Fibroblast of lung (primary cell): Measurements from ENCODE around the gene SDK1. TPM values are rescaled to one million over a fixed set of nuclear protein-coding genes. Genes with fewer than 3 reads are reported as not detected.

Experiments used
- DNase-seq, 2 donors: peaks; one replicate each; pipeline versions ENCODE4 v3.0.0 to v3.0.0-alpha.2; 2010; ENCODE audit warnings: low read depth in 2 of 2
- H2AFZ ChIP-seq: 2 replicates; pipeline ENCODE4 v1.5.1; 2012; ENCODE audit warnings: low read length, control low read depth, inconsistent platforms
- H3K27ac ChIP-seq: 2 replicates; pipeline ENCODE4 v1.5.1; 2011; ENCODE audit warnings: low read length, control low read depth; ENCODE audit not compliant: insufficient read depth
- H3K27me3 ChIP-seq: 2 replicates; pipeline ENCODE4 v1.5.1; 2011; ENCODE audit warnings: mild to moderate bottlenecking, low read length; ENCODE audit not compliant: control insufficient read depth, insufficient read depth
- H3K36me3 ChIP-seq: 2 replicates; pipeline ENCODE4 v1.5.1; 2011; ENCODE audit warnings: low read length; ENCODE audit not compliant: control insufficient read depth, insufficient read depth
- H3K4me1 ChIP-seq: 2 replicates; pipeline ENCODE4 v1.5.1; 2011; ENCODE audit warnings: low read length; ENCODE audit not compliant: control insufficient read depth, insufficient read depth; ENCODE audit errors: extremely low read depth
- H3K4me2 ChIP-seq: 2 replicates; pipeline ENCODE4 v1.5.1; 2011; ENCODE audit warnings: low read length, control low read depth; ENCODE audit not compliant: insufficient read depth; ENCODE audit errors: extremely low read depth
- H3K4me3 ChIP-seq, 4 experiments: fragments of 200-600 bp in 1 of 4; sonication (generic) in 1 of 4; replicated peaks in 1 of 4; 2 replicates each; pipeline ENCODE4 v1.5.1; 2011 to 2016; ENCODE audit warnings: low read length in 4 of 4, low read depth in 3 of 4, mild to moderate bottlenecking in 3 of 4, control low read depth in 2 of 4, inconsistent platforms in 1 of 4, mixed read lengths in 1 of 4; ENCODE audit not compliant: insufficient read depth in 1 of 4; ENCODE audit errors: control extremely low read depth in 1 of 4
- H3K79me2 ChIP-seq: 2 replicates; pipeline ENCODE4 v1.5.1; 2012; ENCODE audit warnings: mild to moderate bottlenecking, low read length, inconsistent platforms; ENCODE audit not compliant: control insufficient read depth, insufficient read depth
- H3K9ac ChIP-seq: 2 replicates; pipeline ENCODE4 v1.5.1; 2011; ENCODE audit warnings: mild to moderate bottlenecking, low read length, control low read depth; ENCODE audit not compliant: insufficient read depth
- H3K9me3 ChIP-seq: 2 replicates; pipeline ENCODE4 v1.5.1; 2012; ENCODE audit warnings: low read depth, low read length; ENCODE audit not compliant: control insufficient read depth, insufficient read depth
- H4K20me1 ChIP-seq: 2 replicates; pipeline ENCODE4 v1.5.1; 2011; ENCODE audit warnings: low read length; ENCODE audit not compliant: control insufficient read depth, insufficient read depth; ENCODE audit errors: extremely low read depth
- CTCF ChIP-seq, 2 donors: IDR thresholded peaks in 1 of 2; conservative IDR thresholded peaks in 1 of 2; 1 replicate in 1 of 2; 2 replicates in 1 of 2; pipeline ENCODE4 v1.5.1; 2011 to 2012; ENCODE audit warnings: low read length in 2 of 2, control low read depth in 1 of 2, inconsistent platforms in 1 of 2, low read depth in 1 of 2, mild to moderate bottlenecking in 1 of 2
- EZH2 ChIP-seq: IDR thresholded peaks from 2 replicates; pipeline ENCODE4 v1.5.1; 2012; ENCODE audit warnings: low read length, control low read depth, mild to moderate bottlenecking; ENCODE audit errors: missing control alignments
- polyA plus RNA-seq, 2 donors: library from polyadenylated mRNA; depleted of rRNA in 1 of 2; stranded (reverse) in 1 of 2; unstranded in 1 of 2; fragments of >200 nt; gene quantifications; 2 replicates each; pipeline ENCODE4 v1.2.1, GENCODE V29; 2011 to 2012; ENCODE audit warnings: missing spikeins in 1 of 2
- total RNA-seq: library from RNA; depleted of rRNA; stranded (reverse); fragments of >200 nt; gene quantifications from 2 replicates; pipeline ENCODE4 v1.2.1, GENCODE V29; 2014

Gene SDK1
- total and polyA plus RNA-seq, 2 donors (not counting 1 experiment from before 2014, with no cell fraction given): 1.0 to 8.6 TPM

- Histone ChIP-seq H4K20me1 (no peaks in the 10 kb centered on the region), H3K9ac (no peak overlapping the region), H3K4me2 (no peak overlapping the region), H3K9me3 (no peaks in the 10 kb centered on the region), H3K79me2 (no peaks in the 10 kb centered on the region), H3K36me3 (no peaks in the 10 kb centered on the region), H3K4me3 (no peak overlapping the region), H3K4me1 (no peaks in the 10 kb centered on the region), H2AFZ (no peak overlapping the region), H3K27ac (no peak overlapping the region), H3K27me3 (no peaks in the 10 kb centered on the region)
- DNase-seq: no peak
- TF ChIP-seq CTCF (conservative IDR thresholded peaks at IDR 0.05 in 1 of 2, IDR thresholded peaks at IDR 0.05 in 1 of 2; ENCODE audit: low read depth in 1 of 2, low read length in 2 of 2) (no peak), EZH2 (no peak)
These were observed 897.2 kb downstream of the SDK1 start for GRCh38 chr7:4198301-4198700.

- DNase-seq: no peak
- no peak overlapping the region for H3K27ac ChIP-seq
- no peaks in the 10 kb centered on the region for H3K4me1 ChIP-seq
- H2AFZ ChIP-seq: no peak overlapping the region
- no peaks in the 10 kb centered on the region for H3K27me3 ChIP-seq
- no peaks in the 10 kb centered on the region for H3K36me3 ChIP-seq
- H3K9ac ChIP-seq: no peak overlapping the region
- no peak overlapping the region for H3K4me2 ChIP-seq
- H3K9me3 ChIP-seq: no peaks in the 10 kb centered on the region
- TF ChIP-seq CTCF (conservative IDR thresholded peaks at IDR 0.05 in 1 of 2, IDR thresholded peaks at IDR 0.05 in 1 of 2; ENCODE audit: low read depth in 1 of 2, low read length in 2 of 2): no peak
- TF ChIP-seq EZH2: no peak
- no peaks in the 10 kb centered on the region for H3K79me2 ChIP-seq
- H4K20me1 ChIP-seq: no peaks in the 10 kb centered on the region
- H3K4me3 ChIP-seq: no peak overlapping the region
These were observed 899.6 kb downstream of the SDK1 start for GRCh38 chr7:4200546-4201094.

GRCh38 chr7:4201566-4201965 is 900.5 kb downstream of the SDK1 start:
- Histone ChIP-seq H3K9ac (no peak overlapping the region), H2AFZ (no peak overlapping the region), H3K79me2 (no peaks in the 10 kb centered on the region), H3K4me1 (no peaks in the 10 kb centered on the region), H4K20me1 (no peaks in the 10 kb centered on the region), H3K4me2 (no peak overlapping the region), H3K4me3 (no peak overlapping the region), H3K27me3 (no peaks in the 10 kb centered on the region), H3K9me3 (no peaks in the 10 kb centered on the region), H3K36me3 (no peaks in the 10 kb centered on the region), H3K27ac (no peak overlapping the region)
- no peak for TF ChIP-seq CTCF (conservative IDR thresholded peaks at IDR 0.05 in 1 of 2, IDR thresholded peaks at IDR 0.05 in 1 of 2; ENCODE audit: low read depth in 1 of 2, low read length in 2 of 2)
- DNase-seq: no peak
